ENCODE data around the gene FAM118A.
"Not testable (repeated sequence)": the region's sequence is repeated elsewhere in the genome, so short reads cannot be mapped to it uniquely, and the experiment has no call there.

Gene FAM118A

DNA sequence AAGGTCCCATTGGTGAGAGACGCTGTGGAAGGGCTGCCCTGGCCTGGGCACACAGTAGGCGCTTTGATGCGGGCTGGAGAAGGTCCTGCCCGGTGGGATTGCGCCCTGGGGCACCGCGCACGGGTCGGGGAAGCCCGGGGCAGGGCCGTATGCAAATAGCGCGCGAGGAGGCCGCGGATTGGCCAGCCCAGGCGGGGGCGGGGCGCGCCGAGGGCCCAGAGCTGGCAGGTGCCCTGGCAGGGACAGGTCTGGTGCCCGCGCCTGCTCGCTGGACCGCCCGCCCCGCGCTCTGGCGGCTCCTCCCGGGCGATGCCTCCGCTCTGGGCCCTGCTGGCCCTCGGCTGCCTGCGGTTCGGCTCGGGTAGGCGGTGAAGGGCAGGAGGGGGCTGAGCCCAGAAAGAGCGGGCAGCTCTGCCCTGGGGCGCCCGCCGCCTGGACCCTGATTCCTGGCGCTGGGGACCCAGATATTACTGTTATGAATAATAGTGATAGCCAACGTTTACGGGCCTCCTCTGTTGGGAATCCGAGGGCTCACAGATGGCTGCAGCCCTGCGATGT is 24.9 kb upstream of the FAM118A start, which contains the start of gene UPK3A:
TSS of gene UPK3A (plus strand) at position 245 of the 558 bp plus-strand sequence. CDS start at position 310, 65 bp downstream.
- DNase-seq (ENCODE audit: low spot score): no peak

DNA sequence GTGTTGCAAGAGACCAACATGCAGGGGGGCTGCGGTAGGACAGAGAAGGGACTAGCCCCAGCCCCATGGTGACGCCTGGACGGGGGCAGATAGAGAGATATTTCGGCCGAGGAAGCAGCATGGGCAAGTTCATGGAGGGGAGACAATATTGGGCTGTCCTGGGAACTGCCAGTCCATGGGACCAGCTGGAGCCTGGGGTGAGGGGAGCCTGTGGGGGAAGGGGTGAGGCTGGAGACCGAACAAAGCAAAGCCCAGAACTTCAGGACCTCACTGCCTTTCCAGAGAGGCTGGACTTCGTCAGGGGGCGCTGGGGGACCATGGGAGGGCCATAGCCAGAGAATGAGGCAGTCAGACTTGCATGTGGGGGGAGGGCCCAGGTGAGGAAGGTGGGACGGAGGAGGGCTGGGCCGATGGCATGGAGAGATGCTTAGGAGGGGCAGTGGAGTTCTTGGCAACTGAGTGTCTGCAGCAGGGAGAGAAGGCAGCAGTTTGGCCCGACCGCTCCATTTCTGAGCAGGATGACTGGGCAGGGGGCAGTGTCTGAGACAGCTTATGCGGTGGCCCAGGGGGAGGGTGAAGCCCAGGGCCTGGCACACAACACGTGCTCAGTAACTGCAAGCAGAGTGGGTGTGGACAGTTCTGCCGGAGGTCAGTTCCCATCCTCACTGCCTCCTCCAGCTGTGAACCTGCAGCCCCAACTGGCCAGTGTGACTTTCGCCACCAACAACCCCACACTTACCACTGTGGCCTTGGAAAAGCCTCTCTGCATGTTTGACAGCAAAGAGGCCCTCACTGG is 24.3 kb upstream of the FAM118A start:
- DNase-seq (ENCODE audit: low spot score): no peak

GRCh38 chr22:45286854-45287551 is 22.7 kb upstream of the FAM118A start:
- DNase-seq (ENCODE audit: low spot score): no peak

GRCh38 chr22:45290410-45290936 is 19.3 kb upstream of the FAM118A start:
- no peak for DNase-seq (ENCODE audit: low spot score)

- no peak for DNase-seq (ENCODE audit: low spot score)
Measured at GRCh38 chr22:45291061-45291930, 18.4 kb upstream of the FAM118A start.

- DNase-seq (ENCODE audit: low spot score): no peak
Measured at GRCh38 chr22:45291931-45292290, 17.8 kb upstream of the FAM118A start.

DNA sequence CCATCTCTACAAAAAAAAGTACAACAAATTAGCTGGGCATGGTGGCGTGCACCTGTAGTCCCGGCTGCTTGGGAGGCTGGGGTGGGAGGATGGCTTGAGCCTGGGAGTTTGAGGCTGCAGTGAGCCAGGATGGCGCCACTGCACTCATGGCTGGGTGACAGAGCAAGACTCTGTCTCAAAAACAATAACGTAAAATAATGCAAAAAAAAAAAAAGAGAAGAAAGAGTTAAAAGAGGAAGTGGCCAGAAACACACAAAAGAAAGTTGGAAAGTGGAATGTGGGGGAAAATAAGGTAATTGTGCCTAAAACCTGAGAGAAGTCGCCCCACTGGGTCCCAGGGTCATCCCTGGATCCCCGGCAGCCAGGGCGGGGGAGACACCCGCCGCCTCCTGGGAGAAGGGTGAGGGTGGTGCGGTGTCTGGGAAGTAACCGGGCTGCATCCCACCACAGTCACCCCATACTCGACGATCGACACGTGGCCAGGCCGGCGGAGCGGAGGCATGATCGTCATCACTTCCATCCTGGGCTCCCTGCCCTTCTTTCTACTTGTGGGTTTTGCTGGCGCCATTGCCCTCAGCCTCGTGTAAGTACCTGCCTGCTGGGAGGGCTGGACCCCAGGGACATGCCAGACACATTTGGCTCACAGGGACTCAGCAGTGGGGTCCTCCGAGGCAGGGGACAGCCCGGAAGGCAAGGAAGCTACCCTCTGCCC is 16.8 kb upstream of the FAM118A start:
- no peak for DNase-seq (ENCODE audit: low spot score)

- no peak for DNase-seq (ENCODE audit: low spot score)
Measured at GRCh38 chr22:45294030-45294429, 15.7 kb upstream of the FAM118A start.

GRCh38 chr22:45295004-45295403 is 14.7 kb upstream of the FAM118A start:
- DNase-seq (ENCODE audit: low spot score): not testable (repeated sequence)

GRCh38 chr22:45295492-45295891 is 14.2 kb upstream of the FAM118A start:
- DNase-seq (ENCODE audit: low spot score): no peak

DNA sequence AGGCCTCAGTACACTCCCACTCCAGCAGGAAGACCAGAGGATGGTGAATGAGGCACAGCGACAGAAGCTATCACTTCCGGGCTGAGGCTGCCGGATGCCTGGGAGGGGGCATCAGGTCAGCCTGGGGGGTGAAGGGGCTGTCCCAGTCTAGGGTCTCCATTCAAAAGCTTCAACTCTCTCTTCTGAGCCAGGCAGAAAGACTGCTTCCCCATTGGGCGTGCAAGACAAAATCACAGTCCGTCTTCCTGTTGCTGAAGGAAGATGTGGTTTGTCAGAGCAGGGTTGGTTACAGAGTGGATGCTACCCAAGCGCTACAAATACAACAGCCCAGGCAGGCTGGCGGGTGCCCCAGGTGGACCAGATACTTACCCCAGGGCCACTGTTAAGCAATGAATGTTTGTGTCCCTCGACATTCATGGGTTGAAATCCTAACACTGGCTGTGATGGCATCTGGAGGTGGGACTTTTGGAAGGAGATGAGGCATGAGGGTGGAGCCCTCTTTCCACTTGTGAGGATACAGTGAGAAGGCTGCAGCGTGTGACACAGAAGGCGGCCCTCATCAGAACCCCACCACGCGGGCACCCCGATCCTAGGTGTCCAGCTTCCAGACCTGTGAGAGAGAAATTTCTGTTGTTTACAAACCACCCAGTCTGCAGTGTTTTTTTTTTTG is 13.0 kb upstream of the FAM118A start:
- DNase-seq (ENCODE audit: low spot score): no peak

GRCh38 chr22:45298934-45299505 is 10.7 kb upstream of the FAM118A start:
- DNase-seq (ENCODE audit: low spot score): no peak

- no peak for DNase-seq (ENCODE audit: low spot score)
Measured at GRCh38 chr22:45302751-45303150, 7.0 kb upstream of the FAM118A start.

DNA sequence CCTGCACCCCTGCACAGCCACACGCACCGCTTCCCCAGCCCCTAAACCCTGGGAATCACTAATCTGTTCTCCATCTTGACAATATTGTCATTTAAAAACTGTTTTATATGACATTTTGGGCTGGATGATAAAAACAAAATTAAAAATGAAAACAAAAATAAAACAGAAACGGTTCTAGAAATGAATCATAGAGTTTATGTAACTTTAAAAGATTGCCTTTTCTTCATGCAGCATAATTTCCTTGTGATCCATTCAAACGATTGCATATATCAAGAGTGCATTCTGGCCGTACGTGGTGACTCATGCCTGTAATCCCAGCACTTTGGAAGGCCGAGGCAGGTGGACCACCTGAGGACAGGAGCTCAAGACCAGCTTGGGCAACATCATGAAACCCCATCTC is 6.6 kb upstream of the FAM118A start:
- DNase-seq (ENCODE audit: low spot score): no peak

GRCh38 chr22:45304971-45305370 is 4.8 kb upstream of the FAM118A start:
- DNase-seq (ENCODE audit: low spot score): no peak

DNA sequence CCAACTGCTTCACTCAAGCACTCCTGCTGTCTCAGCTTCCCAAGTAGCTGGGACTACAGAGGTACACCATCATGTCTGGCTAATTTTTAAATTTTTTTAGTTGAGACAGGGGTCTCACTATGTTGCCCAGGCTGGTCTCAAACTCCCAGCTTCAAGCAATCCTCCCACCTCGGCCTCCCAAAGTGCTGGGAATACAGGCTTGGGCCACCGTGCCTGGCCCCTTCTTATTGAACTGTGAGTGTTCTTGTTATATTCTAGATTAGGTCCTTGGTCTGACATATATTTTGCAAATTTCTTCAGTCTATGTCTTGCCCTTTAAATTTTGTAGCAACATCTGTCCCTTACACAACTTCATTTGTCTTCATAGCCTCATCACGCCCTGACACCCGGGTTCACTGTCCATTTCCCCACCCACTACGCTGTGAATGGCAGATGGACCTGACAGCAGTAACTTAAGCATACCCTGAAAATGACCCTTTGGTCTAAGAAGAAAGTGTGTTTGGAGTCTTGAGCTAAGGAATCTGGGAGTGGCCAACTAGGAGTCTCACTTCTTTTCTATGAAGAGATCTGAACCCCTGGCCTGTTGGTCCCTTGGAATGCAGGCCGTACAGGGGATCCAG is 4.2 kb upstream of the FAM118A start:
- no peak for DNase-seq (ENCODE audit: low spot score)

GRCh38 chr22:45306139-45306538 is 3.6 kb upstream of the FAM118A start:
- no peak for DNase-seq (ENCODE audit: low spot score)

- DNase-seq (ENCODE audit: low spot score): no peak
Measured at GRCh38 chr22:45308391-45308956, 1.3 kb upstream of the FAM118A start.

DNA sequence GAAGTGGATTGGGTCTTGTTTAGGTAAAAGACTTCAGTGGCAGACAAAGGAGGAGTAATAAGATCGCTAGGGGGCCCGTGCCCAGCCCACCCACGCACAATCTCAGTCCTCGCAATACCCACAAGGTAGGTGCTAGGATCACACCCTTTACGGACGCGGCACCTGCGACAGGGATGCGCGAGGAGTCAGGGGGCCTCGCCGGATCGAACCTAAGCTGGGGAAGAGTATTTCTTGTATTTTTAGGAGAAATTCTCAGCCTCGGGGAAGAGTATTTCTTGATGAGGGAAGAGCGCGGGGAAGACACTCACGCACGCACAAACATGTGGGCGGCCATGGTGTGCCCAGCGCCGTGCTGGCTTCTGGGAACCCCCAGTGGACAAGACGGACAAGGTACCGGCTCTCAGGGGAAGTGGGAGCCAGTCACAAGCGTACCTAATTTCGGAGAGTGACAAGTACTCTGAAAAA is 745 bp upstream of the FAM118A start:
- DNase-seq (ENCODE audit: low spot score): no peak

Measured in hepatic stellate cell (primary cell).